ENCODE data around the gene LINS1. TPM values are rescaled to one million over a fixed set of nuclear protein-coding genes. Genes with fewer than 3 reads are reported as not detected.
A peak's percentile ranks its signal among the peaks of the same experiment; 100 is the strongest.

LINS1 gene, protein sequence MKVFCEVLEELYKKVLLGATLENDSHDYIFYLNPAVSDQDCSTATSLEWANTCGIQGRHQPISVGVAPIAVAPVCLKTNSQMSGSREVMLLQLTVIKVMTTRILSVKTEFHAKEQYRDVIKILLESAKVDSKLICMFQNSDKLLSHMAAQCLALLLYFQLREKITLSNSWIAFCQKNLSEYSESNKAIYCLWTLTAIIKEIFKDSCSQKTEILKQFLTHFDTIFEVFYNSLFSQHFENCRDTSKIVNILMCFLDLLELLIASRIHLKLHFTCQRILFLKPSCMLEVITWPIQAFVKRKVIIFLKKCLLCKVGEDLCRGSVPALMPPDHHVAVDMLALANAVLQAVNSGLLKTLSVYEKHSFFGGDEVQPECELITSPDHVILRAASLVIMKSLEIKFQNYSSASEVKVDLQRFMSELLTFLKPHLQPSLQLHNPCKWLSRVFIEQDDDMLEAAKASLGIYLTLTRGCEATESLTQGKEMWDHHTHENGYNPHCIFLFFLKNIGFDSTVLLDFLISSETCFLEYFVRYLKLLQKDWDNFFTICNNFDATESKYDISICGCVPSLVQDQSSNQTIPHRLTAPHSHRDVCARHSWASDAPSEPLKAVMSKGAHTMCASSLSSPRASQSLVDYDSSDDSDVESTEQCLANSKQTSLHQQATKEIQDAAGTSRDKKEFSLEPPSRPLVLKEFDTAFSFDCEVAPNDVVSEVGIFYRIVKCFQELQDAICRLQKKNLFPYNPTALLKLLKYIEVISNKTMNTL
- total RNA-seq: 40.7 TPM

DNA sequence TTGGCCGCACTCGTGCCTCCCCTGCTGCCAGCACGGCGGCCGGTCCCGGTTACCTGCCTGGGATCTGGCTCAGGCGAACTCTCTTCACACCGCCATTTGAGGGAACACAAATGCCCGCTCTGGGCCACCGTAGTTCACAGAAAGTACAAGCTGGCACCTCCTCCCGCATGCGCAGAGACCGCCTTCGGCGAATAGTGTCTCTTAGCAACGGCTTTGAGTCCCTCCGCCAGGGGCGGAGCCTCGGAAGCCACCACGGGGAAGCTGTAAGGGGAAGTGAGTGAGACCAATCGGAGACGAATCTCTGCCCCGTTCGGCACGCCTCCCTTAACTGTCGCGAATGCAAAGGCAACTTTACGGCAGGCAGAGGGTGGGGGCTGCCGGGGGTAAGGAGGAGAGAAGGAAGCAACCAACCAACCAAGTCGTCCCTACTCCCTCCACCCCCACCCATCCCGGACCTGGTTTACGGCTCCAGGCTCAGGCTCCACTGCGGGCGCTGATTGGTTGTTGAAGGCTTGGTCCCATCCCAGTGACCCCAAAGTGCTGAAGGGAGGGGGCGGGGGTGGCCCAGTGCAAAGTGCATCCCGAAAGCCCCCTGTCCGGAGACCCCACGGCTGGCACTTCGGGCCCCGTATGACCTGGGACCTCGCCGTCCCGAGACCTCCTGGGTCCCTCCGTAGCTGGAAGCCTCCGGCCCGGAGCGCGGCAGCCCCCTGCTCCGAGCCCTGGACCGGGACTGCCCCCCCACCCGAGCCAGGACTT lies at the start of gene LINS1, which contains the start of gene ASB7:
TSS of gene LINS1 (minus strand) at position 121 of the 759 bp plus-strand sequence. CDS start 21,342 bp downstream, outside the sequence.
TSS of gene ASB7 (plus strand) at position 526 of the 759 bp plus-strand sequence. CDS start 9,628 bp downstream, outside the sequence.
- DNase-seq: peak; percentile 100

DNA sequence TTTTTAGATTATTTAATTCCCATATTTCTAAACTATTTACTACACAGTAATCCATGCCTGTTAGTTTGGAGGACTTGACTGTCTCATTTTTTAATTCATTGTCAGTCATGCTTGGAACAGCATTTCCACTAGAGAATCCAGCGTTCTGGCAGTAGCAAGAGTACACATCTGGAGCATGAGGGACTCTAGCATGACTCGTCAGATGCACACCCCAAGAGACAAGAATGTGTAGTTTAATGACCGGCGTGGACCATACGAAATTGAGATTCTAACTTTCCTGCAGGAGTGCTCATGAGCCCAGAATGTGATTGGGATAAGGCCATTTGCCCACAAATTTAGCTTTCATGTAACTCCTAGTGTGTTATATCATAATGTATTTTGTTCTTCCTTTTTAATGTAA lies 49.3 kb upstream of the LINS1 start:
- peak; percentile 59 for DNase-seq

DNA sequence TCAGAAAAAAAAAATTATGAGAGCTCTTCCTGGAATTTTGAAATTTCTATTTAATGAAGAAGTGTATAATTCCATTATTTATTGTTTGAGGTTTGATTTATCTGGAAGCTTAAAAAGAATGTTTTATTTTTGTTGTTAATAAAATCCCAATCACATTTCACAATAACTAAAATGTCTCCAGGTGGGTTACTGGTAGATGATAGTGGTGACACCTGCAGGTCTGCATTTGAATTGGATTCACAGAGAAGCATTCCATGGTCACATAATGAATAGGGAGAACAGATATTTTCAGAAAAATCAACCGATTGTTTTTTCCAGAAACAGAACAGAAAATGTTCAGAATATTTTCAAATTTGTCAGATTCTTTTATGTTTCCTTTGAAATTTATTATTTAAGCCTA lies 48.7 kb upstream of the LINS1 start:
- DNase-seq: no peak

- no peak for DNase-seq
These were observed 47.0 kb upstream of the LINS1 start for GRCh38 chr15:100648951-100649350.

- DNase-seq: no peak
These were observed 43.7 kb upstream of the LINS1 start for GRCh38 chr15:100645671-100646070.

DNA sequence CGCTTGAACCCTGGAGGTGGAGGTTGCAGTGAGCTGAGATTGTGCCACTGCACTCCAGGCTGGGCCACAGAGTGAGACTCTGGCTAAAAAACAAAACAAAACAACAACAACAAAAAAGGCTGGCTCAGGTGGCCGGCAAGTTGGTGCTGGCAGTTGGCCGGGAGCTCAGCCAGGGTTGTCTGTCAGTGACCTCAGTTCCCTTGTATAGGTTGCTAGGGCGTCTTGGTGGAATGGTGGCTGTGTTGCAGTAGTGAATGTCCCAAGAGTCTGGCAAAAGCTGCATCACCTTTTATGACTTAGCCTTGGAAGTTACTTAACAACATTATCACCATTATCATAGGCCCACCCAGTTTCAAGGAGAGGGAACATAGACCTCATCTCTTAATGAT lies 41.0 kb upstream of the LINS1 start:
- DNase-seq: no peak

DNA sequence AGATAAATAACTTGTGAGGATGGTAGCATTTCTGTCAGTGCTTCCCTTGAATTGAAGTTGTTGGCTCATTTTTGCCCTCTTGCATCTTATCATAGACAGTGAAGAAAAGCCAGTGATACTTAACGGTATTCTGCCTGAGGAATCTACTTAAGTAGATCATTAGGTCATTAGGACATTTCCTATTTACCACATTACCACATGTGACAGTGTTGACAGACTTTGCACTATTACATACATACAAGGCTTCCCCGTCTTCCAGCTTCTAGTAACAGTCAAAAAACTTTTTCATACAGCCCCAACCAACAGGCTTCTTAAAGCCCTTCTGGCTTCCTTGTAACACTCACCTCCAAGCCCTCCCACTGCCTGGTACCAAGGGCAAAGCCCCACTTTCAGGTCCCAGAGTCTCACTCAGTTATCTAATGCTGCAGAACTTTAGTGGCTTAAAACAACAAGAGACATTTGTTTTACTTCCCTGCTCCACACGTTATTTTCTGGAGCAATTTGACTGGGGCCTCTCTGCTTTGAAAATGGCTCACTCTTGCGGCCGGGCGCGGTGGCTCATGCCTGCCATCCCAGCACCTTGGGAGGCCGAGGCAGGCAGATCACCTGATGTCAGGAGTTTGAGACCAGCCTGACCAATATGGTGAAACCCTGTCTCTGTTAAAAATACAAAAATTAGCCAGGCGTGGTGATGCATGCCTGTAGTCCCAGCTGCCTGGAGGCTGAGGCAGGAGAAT lies 40.4 kb upstream of the LINS1 start:
- DNase-seq: no peak

DNA sequence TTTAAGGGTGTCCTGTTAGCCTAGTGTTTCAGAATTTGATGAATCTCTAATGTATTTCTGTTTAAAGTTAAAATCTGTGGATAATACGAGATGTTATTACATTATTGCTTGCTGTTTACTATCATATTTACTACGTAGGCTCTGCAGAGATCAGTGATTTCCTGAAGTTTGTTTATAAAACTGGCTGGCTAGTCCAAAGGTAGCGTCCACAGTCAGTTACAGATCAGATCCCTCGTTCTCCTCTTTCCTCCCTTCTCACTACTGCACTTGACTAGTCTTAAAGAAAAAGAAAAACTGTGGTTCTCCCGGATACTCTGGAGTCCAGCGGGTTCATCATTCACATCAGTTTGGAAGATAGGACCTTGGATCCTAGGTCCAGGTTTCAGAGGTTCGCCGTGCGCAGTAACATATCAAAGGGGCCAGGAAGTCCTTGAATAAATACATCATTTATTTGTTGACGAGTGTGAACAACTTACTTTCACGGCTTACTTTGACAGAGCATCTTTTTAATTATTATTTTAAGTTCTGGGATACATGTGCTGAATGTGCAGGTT lies 36.3 kb upstream of the LINS1 start:
- no peak for DNase-seq

DNA sequence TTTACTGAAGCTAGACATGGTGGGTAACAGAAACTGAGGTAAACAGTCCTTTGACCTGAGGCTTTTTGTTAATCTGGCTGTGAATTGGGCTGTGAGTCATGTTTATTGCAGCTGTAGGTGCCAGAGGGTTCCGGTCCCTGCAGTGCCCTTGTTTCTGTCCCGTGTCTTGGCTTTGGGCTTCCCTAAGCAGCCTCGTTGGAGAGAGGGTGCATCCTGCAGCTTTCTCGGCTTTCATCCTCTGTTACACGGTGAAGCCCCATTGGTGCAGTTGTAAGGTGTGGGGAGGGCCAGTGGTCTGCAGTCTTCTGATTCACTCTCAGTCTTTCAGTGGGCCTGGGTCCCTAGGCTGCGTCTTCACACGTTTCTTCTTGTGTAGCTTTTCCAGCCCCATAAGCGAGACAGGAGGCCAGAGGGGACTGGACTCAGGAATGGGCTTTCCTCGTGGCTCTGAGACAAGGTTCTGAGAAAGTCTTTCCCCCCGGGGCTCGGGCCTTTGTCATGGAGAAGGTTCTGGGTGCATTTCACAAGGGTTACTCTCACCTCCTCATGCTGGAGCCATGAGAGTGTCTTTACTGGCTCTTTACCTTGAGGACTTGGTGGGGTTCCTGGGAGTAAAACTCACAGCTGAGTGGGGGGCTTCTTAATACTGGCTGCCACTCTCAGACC lies 33.6 kb upstream of the LINS1 start:
- DNase-seq: no peak

- DNase-seq: no peak
These were observed 31.7 kb upstream of the LINS1 start for GRCh38 chr15:100633763-100634075.

DNA sequence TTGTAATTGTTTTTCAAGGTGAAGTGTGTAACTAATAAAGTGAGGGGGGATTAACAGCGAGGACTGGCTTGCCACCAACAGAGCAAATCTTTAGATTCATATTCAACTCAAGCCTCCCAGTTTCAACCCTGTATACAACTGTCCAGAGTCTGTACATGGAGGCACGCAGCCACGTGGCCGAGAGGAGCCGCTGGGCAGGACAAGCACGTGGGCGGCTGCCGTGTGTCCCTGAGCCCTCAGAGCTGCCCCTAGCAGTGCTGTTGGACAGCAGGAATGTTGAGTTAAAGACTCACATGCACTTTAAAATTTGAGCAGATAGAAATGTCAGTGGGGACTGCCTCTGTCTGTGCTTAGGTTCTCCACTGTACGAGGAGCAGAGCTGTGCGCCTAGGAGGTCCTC lies 29.8 kb upstream of the LINS1 start:
- DNase-seq: no peak

DNA sequence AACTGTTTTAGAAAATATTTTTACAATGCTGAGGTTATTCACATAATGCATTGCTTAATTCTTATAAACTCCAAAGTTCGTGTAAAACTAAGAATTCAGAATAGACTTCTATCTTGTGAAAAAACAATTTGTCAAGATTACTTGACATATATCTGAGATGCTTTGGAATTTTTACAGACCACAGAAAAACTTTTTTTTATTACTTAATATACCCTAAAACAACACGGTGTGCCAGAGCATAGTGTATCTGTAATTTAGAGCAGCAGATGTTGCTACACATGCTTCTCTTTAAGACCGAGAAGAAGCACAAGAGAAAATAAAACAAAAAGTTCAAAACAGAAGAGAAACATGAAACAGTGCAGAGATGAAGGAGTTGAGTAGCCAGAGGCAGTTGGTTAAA lies 26.8 kb upstream of the LINS1 start:
- DNase-seq: no peak

DNA sequence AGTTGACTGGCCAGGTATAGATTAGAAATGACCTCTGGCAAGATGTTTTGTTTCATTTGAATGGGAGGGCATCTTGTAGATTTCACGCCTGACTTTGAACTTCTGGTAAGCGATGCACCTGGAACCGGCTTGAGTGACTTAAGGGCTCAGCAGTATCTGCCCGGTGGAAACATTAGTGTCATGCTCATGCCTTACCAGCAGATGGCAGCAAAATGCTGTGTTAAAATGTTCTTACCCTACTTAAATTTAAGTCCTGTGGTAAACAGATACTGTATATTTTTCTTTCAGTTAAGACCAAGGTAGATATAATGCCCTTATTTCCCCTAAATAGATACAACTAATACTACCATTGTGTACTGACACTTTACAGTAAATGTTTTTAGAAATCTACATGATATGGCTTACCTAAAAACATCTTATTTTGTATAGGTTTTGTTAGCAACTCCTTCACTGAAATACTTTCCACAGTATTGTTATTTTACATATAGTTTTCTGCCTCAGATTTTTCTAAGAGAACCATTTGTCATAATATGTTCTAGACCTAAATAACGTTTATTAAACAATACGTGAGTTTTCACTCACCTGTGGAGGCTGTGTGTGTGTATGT lies 25.9 kb upstream of the LINS1 start:
- peak; percentile 90 for DNase-seq

GRCh38 chr15:100623301-100623700 lies 21.3 kb upstream of the LINS1 start:
- DNase-seq: no peak

DNA sequence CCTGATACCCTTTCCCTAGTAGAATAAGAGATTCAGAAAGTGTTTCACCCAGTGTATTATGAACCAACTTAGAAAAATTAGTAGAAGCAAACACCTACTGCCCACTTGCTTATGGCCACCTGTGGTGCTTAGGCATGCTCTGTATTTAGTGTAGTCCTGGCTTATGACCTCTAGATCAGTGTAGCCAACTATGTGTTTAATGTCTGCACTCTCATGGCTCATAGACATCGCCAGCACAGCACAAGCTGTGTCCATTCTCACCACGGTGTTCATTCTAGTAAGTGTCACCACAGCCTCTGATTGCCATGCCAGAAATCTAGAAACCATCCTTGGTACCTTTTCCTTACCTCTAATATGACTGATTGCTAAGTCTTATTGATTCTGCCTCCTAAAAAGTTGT lies 14.7 kb upstream of the LINS1 start:
- no peak for DNase-seq

DNA sequence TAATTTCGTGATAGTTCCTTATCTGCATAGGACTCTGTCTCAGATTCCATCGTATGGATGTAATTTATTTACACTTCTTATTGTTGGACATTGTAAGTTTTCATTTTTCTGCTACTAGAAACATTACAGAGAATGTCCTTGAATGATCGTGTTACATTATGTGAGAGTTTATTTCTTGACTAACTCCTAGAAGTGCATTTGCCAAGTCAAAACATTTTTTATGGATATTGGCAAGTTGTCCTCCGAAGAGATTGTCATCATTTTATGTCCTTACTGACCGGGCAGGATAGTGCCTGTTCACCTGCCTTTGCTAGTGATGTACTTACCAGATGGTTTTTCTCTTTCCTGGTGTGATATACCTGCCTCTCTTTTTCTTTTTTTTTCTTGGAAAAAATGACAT lies 13.8 kb upstream of the LINS1 start:
- no peak for DNase-seq

DNA sequence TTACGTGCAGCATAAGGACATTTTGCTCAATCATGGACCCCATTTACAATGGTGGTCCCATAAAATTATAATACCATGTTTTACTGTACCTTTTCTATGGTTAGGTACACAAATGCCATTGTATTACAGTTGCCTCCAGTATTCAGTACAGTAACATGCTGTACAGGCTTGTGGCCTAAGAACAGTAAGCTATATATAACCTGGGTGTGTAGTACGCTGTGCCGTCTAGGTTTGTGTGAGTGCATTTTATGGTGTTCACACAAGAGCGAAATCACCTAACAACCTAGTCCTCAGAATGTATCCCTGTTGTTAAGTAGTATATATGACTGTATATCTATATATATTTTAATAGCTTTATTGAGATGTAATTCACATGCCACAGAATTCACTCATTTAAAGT lies 12.9 kb upstream of the LINS1 start:
- no peak for DNase-seq

DNA sequence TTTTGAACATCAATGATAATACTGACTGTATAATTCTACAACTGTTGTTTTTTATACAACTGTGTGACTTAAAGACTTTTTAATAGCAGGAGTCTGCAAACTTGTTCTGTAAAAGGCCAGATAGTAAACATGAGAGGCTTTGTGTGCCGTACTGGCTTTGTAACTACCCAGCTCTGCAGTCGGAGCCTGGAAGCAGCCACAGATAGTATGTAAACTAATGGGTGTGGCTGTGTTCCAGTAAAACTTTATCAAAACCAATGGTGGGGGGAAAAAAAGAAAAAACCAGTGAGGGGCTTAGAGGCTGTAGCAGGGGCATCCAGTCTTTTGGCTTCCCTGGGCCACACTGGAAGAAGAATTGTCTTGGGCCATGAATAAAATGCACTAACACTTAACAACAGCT lies 12.4 kb upstream of the LINS1 start:
- DNase-seq: no peak

DNA sequence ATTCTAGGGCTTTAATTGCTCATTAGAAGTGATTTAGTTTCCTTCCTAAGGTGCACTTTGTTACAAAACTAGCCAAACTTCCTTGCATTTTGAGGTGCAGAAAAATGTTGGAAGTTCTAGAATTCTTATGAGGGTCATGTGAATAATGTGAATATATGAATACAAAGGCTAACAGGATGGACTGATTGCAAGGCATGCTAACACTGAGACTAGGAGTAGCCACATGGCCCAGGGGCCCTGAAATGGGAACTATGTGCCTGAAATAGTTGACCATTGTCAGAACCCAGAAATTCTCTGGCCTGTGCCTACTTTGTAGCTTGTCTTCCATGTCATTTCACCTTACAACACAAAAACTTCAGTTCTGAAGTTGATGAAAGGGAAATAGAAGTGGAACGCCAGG lies 11.2 kb upstream of the LINS1 start:
- no peak for DNase-seq

- DNase-seq: no peak
These were observed 10.6 kb upstream of the LINS1 start for GRCh38 chr15:100612539-100612938.

- no peak for DNase-seq
These were observed 924 bp upstream of the LINS1 start for GRCh38 chr15:100602823-100603393.
